IPS-20b (cell line): Measurements from ENCODE around the gene MAPK11.

Experiments
- H3K27ac ChIP-seq: one replicate; pipeline ENCODE4 v1.5.1; 2013; ENCODE audit warnings: low read length
- H3K27me3 ChIP-seq: 2 replicates; pipeline ENCODE4 v1.6.1; 2013; ENCODE audit warnings: mild to moderate bottlenecking, low read length, inconsistent platforms; ENCODE audit not compliant: insufficient read depth
- H3K36me3 ChIP-seq: 2 replicates; pipeline ENCODE4 v1.6.1; 2013; ENCODE audit warnings: low read depth, mild to moderate bottlenecking, inconsistent platforms, low read length, moderate library complexity; ENCODE audit not compliant: insufficient read depth
- H3K4me1 ChIP-seq: 2 replicates; pipeline ENCODE4 v1.6.1; 2013; ENCODE audit warnings: mild to moderate bottlenecking, control low read depth, inconsistent platforms, low read length, moderate library complexity; ENCODE audit not compliant: insufficient read depth
- H3K4me3 ChIP-seq: 2 replicates; pipeline ENCODE4 v1.5.1; 2013; ENCODE audit warnings: mild to moderate bottlenecking, low read length, inconsistent platforms
- H3K9ac ChIP-seq: 2 replicates; pipeline ENCODE4 v1.6.1; 2013; ENCODE audit warnings: low read depth, mild to moderate bottlenecking, inconsistent platforms, low read length, moderate library complexity
- H3K9me3 ChIP-seq: 2 replicates; pipeline ENCODE4 v1.6.1; 2013; ENCODE audit warnings: mild to moderate bottlenecking, low read depth, low read length, inconsistent platforms; ENCODE audit not compliant: insufficient read depth

The MAPK11 gene

GRCh38 chr22:50261615-50262459, 8.3 kb downstream of the MAPK11 start, which contains the start of gene MAPK12:
Gene MAPK12, minus strand, starts transcription at chr22:50261683. Its CDS starts 174 bp downstream, at chr22:50261509.
- Histone ChIP-seq H3K9ac (no peak within 1 kb of the TSS), H3K36me3 (no peaks in the 10 kb centered on the region), H3K4me3 (peak within 1 kb of the TSS; percentile 60), H3K27me3 (peaks cover 41% of the 10 kb centered on the region), H3K4me1 (peaks cover 3% of the 10 kb centered on the region; the same call in 1 of the 2 replicates), H3K27ac (no peak within 1 kb of the TSS), H3K9me3 (no peaks in the 10 kb centered on the region)

GRCh38 chr22:50260801-50261614, 9.2 kb downstream of the MAPK11 start:
- H3K36me3 ChIP-seq: no peaks in the 10 kb centered on the region
- H3K27ac ChIP-seq: no peak overlapping the region
- H3K27me3 ChIP-seq: peaks cover 34% of the 10 kb centered on the region
- peaks cover 3% of the 10 kb centered on the region; the same call in 1 of the 2 replicates for H3K4me1 ChIP-seq
- no peak overlapping the region for H3K9ac ChIP-seq
- H3K4me3 ChIP-seq: peak overlapping the region; percentile 60
- H3K9me3 ChIP-seq: no peaks in the 10 kb centered on the region

GRCh38 chr22:50260434-50260800, 9.8 kb downstream of the MAPK11 start:
- no peak overlapping the region for H3K27ac ChIP-seq
- peak overlapping the region; percentile 60 for H3K4me3 ChIP-seq
- peaks cover 3% of the 10 kb centered on the region; the same call in 1 of the 2 replicates for H3K4me1 ChIP-seq
- H3K9ac ChIP-seq: no peak overlapping the region
- H3K27me3 ChIP-seq: peaks cover 34% of the 10 kb centered on the region
- no peaks in the 10 kb centered on the region for H3K36me3 ChIP-seq
- no peaks in the 10 kb centered on the region for H3K9me3 ChIP-seq

GRCh38 chr22:50259302-50259701, 10.9 kb downstream of the MAPK11 start:
- H3K4me1 ChIP-seq: peaks cover 3% of the 10 kb centered on the region; the same call in 1 of the 2 replicates
- no peak overlapping the region for H3K9ac ChIP-seq
- H3K27ac ChIP-seq: no peak overlapping the region
- H3K27me3 ChIP-seq: peaks cover 29% of the 10 kb centered on the region
- no peak overlapping the region for H3K4me3 ChIP-seq
- no peaks in the 10 kb centered on the region for H3K9me3 ChIP-seq
- no peaks in the 10 kb centered on the region for H3K36me3 ChIP-seq

GRCh38 chr22:50258361-50259292, 11.6 kb downstream of the MAPK11 start:
- Histone ChIP-seq H3K27me3 (peaks cover 29% of the 10 kb centered on the region), H3K9me3 (no peaks in the 10 kb centered on the region), H3K36me3 (no peaks in the 10 kb centered on the region), H3K9ac (no peak overlapping the region), H3K27ac (no peak overlapping the region), H3K4me1 (peaks cover 3% of the 10 kb centered on the region; the same call in 1 of the 2 replicates), H3K4me3 (no peak overlapping the region)

GRCh38 chr22:50257451-50258360, 12.5 kb downstream of the MAPK11 start:
- no peak overlapping the region for H3K4me3 ChIP-seq
- H3K9ac ChIP-seq: no peak overlapping the region
- no peaks in the 10 kb centered on the region for H3K9me3 ChIP-seq
- H3K36me3 ChIP-seq: no peaks in the 10 kb centered on the region
- peaks cover 3% of the 10 kb centered on the region; the same call in 1 of the 2 replicates for H3K4me1 ChIP-seq
- no peak overlapping the region for H3K27ac ChIP-seq
- H3K27me3 ChIP-seq: peaks cover 21% of the 10 kb centered on the region

- Histone ChIP-seq H3K9me3 (no peaks in the 10 kb centered on the region), H3K27ac (no peak overlapping the region), H3K27me3 (peaks cover 15% of the 10 kb centered on the region), H3K4me3 (no peak overlapping the region), H3K4me1 (peaks cover 1% of the 10 kb centered on the region), H3K36me3 (no peaks in the 10 kb centered on the region), H3K9ac (no peak overlapping the region)
These were observed 13.1 kb downstream of the MAPK11 start for GRCh38 chr22:50257041-50257440.

GRCh38 chr22:50256258-50256862, 13.8 kb downstream of the MAPK11 start:
- H3K27me3 ChIP-seq: peaks cover 11% of the 10 kb centered on the region
- no peak overlapping the region for H3K9ac ChIP-seq
- H3K4me1 ChIP-seq: no peaks in the 10 kb centered on the region; the same call in 1 of the 2 replicates
- no peaks in the 10 kb centered on the region for H3K36me3 ChIP-seq
- H3K4me3 ChIP-seq: no peak overlapping the region
- H3K9me3 ChIP-seq: no peaks in the 10 kb centered on the region
- H3K27ac ChIP-seq: no peak overlapping the region

GRCh38 chr22:50255607-50256006, 14.6 kb downstream of the MAPK11 start:
- H3K27me3 ChIP-seq: peaks cover 7% of the 10 kb centered on the region
- H3K9me3 ChIP-seq: no peaks in the 10 kb centered on the region
- H3K4me1 ChIP-seq: no peaks in the 10 kb centered on the region; the same call in 1 of the 2 replicates
- no peak overlapping the region for H3K4me3 ChIP-seq
- no peak overlapping the region for H3K9ac ChIP-seq
- no peaks in the 10 kb centered on the region for H3K36me3 ChIP-seq
- no peak overlapping the region for H3K27ac ChIP-seq

GRCh38 chr22:50255099-50255498, 15.1 kb downstream of the MAPK11 start:
- Histone ChIP-seq H3K9ac (no peak overlapping the region), H3K9me3 (no peaks in the 10 kb centered on the region), H3K4me1 (no peaks in the 10 kb centered on the region; the same call in 1 of the 2 replicates), H3K27ac (no peak overlapping the region), H3K4me3 (no peak overlapping the region), H3K27me3 (peaks cover 2% of the 10 kb centered on the region), H3K36me3 (no peaks in the 10 kb centered on the region)
